Effector memory CD4-positive, alpha-beta T cell (primary cell): ENCODE measurements around the gene GINM1.

ENCODE experiments used
- DNase-seq, 3 donors: peaks; one replicate each; pipeline ENCODE4 v3.0.0-alpha.2; 2020
- H3K27ac ChIP-seq: 2 replicates; pipeline ENCODE4 v1.7.0; 2013; ENCODE audit warnings: mild to moderate bottlenecking, low read length, moderate library complexity; ENCODE audit not compliant: insufficient read depth, poor library complexity, severe bottlenecking
- H3K27me3 ChIP-seq: replicated peaks from 2 replicates; pipeline ENCODE4 v1.7.0; 2013; ENCODE audit warnings: mild to moderate bottlenecking, low read length; ENCODE audit not compliant: insufficient read depth, control insufficient read depth, poor library complexity, severe bottlenecking
- H3K36me3 ChIP-seq: 2 replicates; pipeline ENCODE4 v1.7.0; 2013; ENCODE audit warnings: mild to moderate bottlenecking, low read length, moderate library complexity; ENCODE audit not compliant: control insufficient read depth, insufficient read depth
- H3K4me1 ChIP-seq: 2 replicates; pipeline ENCODE4 v1.7.0; 2013; ENCODE audit warnings: low read length, mild to moderate bottlenecking; ENCODE audit not compliant: control insufficient read depth, insufficient read depth, poor library complexity, severe bottlenecking
- H3K4me3 ChIP-seq: 2 replicates; pipeline ENCODE4 v1.7.0; 2013; ENCODE audit warnings: low read length, low read depth, mild to moderate bottlenecking; ENCODE audit not compliant: insufficient read depth, poor library complexity, severe bottlenecking
- H3K9me3 ChIP-seq: 2 replicates; pipeline ENCODE4 v1.7.0; 2013; ENCODE audit warnings: mild to moderate bottlenecking, low read length, moderate library complexity; ENCODE audit not compliant: control insufficient read depth

GINM1 gene

GRCh38 chr6:149592983-149593382 is 26.8 kb downstream of the GINM1 start:
- peaks cover 58% of the 10 kb centered on the region for H3K36me3 ChIP-seq
- H3K27me3 ChIP-seq, result no peaks in the 10 kb centered on the region
- no peak overlapping the region for H3K4me3 ChIP-seq
- H3K4me1 ChIP-seq, result no peaks in the 10 kb centered on the region
- no peak for DNase-seq
- no peak overlapping the region for H3K27ac ChIP-seq
- no peaks in the 10 kb centered on the region for H3K9me3 ChIP-seq

- Histone ChIP-seq H3K27ac (no peak overlapping the region), H3K27me3 (no peaks in the 10 kb centered on the region), H3K36me3 (peaks cover 62% of the 10 kb centered on the region), H3K4me1 (no peaks in the 10 kb centered on the region), H3K4me3 (no peak overlapping the region), H3K9me3 (no peaks in the 10 kb centered on the region)
- DNase-seq, result no peak
Measured at GRCh38 chr6:149593408-149593807, 27.2 kb downstream of the GINM1 start.

GRCh38 chr6:149600508-149600907 is 34.3 kb downstream of the GINM1 start:
- Histone ChIP-seq H3K27me3 (no peaks in the 10 kb centered on the region), H3K4me3 (no peak overlapping the region), H3K9me3 (no peaks in the 10 kb centered on the region), H3K36me3 (peaks cover 29% of the 10 kb centered on the region), H3K27ac (no peak overlapping the region), H3K4me1 (no peaks in the 10 kb centered on the region)
- DNase-seq, result no peak

- Histone ChIP-seq H3K9me3 (no peaks in the 10 kb centered on the region), H3K27me3 (no peaks in the 10 kb centered on the region), H3K4me3 (no peak overlapping the region), H3K27ac (no peak overlapping the region), H3K36me3 (no peaks in the 10 kb centered on the region), H3K4me1 (no peaks in the 10 kb centered on the region)
- no peak for DNase-seq
Measured at GRCh38 chr6:149608381-149608982, 42.3 kb downstream of the GINM1 start.

GRCh38 chr6:149614337-149614736 is 48.2 kb downstream of the GINM1 start:
- H3K27ac ChIP-seq, result no peak overlapping the region
- H3K4me1 ChIP-seq, result no peaks in the 10 kb centered on the region
- no peaks in the 10 kb centered on the region for H3K9me3 ChIP-seq
- no peaks in the 10 kb centered on the region for H3K36me3 ChIP-seq
- DNase-seq, result no peak
- no peak overlapping the region for H3K4me3 ChIP-seq
- H3K27me3 ChIP-seq, result no peaks in the 10 kb centered on the region

- Histone ChIP-seq H3K4me1 (no peaks in the 10 kb centered on the region), H3K4me3 (no peak overlapping the region), H3K9me3 (no peaks in the 10 kb centered on the region), H3K27me3 (no peaks in the 10 kb centered on the region), H3K27ac (no peak overlapping the region), H3K36me3 (peaks cover 5% of the 10 kb centered on the region)
- DNase-seq, result no peak
Measured at GRCh38 chr6:149615805-149616204, 49.6 kb downstream of the GINM1 start.

- no peaks in the 10 kb centered on the region for H3K27me3 ChIP-seq
- H3K27ac ChIP-seq, result no peak overlapping the region
- H3K36me3 ChIP-seq, result peaks cover 18% of the 10 kb centered on the region
- no peak for DNase-seq
- no peak overlapping the region for H3K4me3 ChIP-seq
- H3K4me1 ChIP-seq, result no peaks in the 10 kb centered on the region
- no peaks in the 10 kb centered on the region for H3K9me3 ChIP-seq
Measured at GRCh38 chr6:149627672-149628071, 61.5 kb downstream of the GINM1 start.

GRCh38 chr6:149628875-149629510 is 62.8 kb downstream of the GINM1 start:
- Histone ChIP-seq H3K27ac (no peak overlapping the region), H3K9me3 (no peaks in the 10 kb centered on the region), H3K27me3 (no peaks in the 10 kb centered on the region), H3K4me3 (no peak overlapping the region), H3K4me1 (no peaks in the 10 kb centered on the region), H3K36me3 (peaks cover 13% of the 10 kb centered on the region)
- no peak for DNase-seq

- Histone ChIP-seq H3K27me3 (no peaks in the 10 kb centered on the region), H3K9me3 (no peaks in the 10 kb centered on the region), H3K4me3 (no peak overlapping the region), H3K36me3 (peaks cover 4% of the 10 kb centered on the region), H3K4me1 (no peaks in the 10 kb centered on the region), H3K27ac (no peak overlapping the region)
- DNase-seq, result no peak
Measured at GRCh38 chr6:149634315-149634714, 68.1 kb downstream of the GINM1 start.

GRCh38 chr6:149636124-149636523 is 69.9 kb downstream of the GINM1 start:
- Histone ChIP-seq H3K27me3 (no peaks in the 10 kb centered on the region), H3K4me1 (no peaks in the 10 kb centered on the region), H3K36me3 (no peaks in the 10 kb centered on the region), H3K4me3 (no peak overlapping the region), H3K27ac (no peak overlapping the region), H3K9me3 (no peaks in the 10 kb centered on the region)
- no peak for DNase-seq
